Spinal cord (tissue), 10 donors: ENCODE measurements around the gene SFTPA1. TPM values are rescaled to one million over a fixed set of nuclear protein-coding genes. Genes with fewer than 3 reads are reported as not detected.
"Not testable (repeated sequence)": the region's sequence is repeated elsewhere in the genome, so short reads cannot be mapped to it uniquely, and the experiment has no call there.

Experiments used
- DNase-seq, 6 donors: peaks; one replicate each; pipeline versions ENCODE4 v3.0.0 to v3.0.0-alpha.2; 2013 to 2015; ENCODE audit warnings: low spot score in 6 of 6, low read depth in 4 of 6
- H3K27ac ChIP-seq: one replicate; pipeline ENCODE4 v1.5.1; 2013; ENCODE audit warnings: low read depth, low read length, control low read depth
- H3K27me3 ChIP-seq: one replicate; pipeline ENCODE4 v1.6.1; 2013; ENCODE audit warnings: low read length; ENCODE audit not compliant: control insufficient read depth, insufficient read depth
- H3K36me3 ChIP-seq: one replicate; pipeline ENCODE4 v1.6.1; 2013; ENCODE audit warnings: low read length; ENCODE audit not compliant: control insufficient read depth, insufficient read depth
- H3K4me1 ChIP-seq: one replicate; pipeline ENCODE4 v1.6.1; 2013; ENCODE audit warnings: low read length; ENCODE audit not compliant: control insufficient read depth, insufficient read depth
- H3K4me3 ChIP-seq: one replicate; pipeline ENCODE4 v1.5.1; 2013; ENCODE audit warnings: low read depth, low read length, control low read depth
- H3K9me3 ChIP-seq: one replicate; pipeline ENCODE4 v1.6.1; 2013; ENCODE audit warnings: low read length; ENCODE audit not compliant: control insufficient read depth, insufficient read depth
- WGBS: methylation state at CpG from one replicate; pipeline ENCODE4 v1.1.5; 2013; ENCODE audit warnings: missing lambda C conversion rate; ENCODE audit not compliant: insufficient coverage; 5-methylcytosine and 5-hydroxymethylcytosine counted together
- long read RNA-seq, 4 donors: transcript quantifications; one replicate each; lab custom pipeline, GENCODE V29; 2026
- polyA plus RNA-seq, 2 donors: library from polyadenylated mRNA; unstranded; fragments of 120-200 nt; gene quantifications; one replicate each; pipeline ENCODE4 v1.2.1, GENCODE V29; 2013; ENCODE audit not compliant: insufficient read length in 2 of 2
- total RNA-seq, 2 donors: library from RNA; depleted of rRNA in 1 of 2; stranded (reverse); fragments of 120-200 nt in 1 of 2; fragments of >200 nt in 1 of 2; gene quantifications; one replicate each; pipeline versions ENCODE4 v1.2.3 to v1.2.4, GENCODE V29; 2013 to 2014
- donor health status: healthy.

Gene SFTPA1
- total RNA-seq: not detected
- not detected for polyA plus RNA-seq
- long read RNA-seq, donor 1: 0 reads
- long read RNA-seq, donor 2: 0 reads
- long read RNA-seq, donor 3: 0 reads
- long read RNA-seq, donor 4, transcript SFTPA1-203 (5 exons, 2,141 nt): major isoform, 65 of 76 reads
- long read RNA-seq, donor 4, partial matches to known transcripts: 6 of 76 reads
- long read RNA-seq, donor 4, other reads (novel, unspliced or antisense): 0 of 76 reads

- H3K4me1 ChIP-seq: no peaks in the 10 kb centered on the region
- WGBS: 93% methylated on average over 3 of the region's 4 CpGs
- H3K9me3 ChIP-seq: no peaks in the 10 kb centered on the region
- no peaks in the 10 kb centered on the region for H3K27me3 ChIP-seq
- no peak within 1 kb of the TSS for H3K27ac ChIP-seq
- H3K36me3 ChIP-seq: no peaks in the 10 kb centered on the region
- DNase-seq: no peak
- H3K4me3 ChIP-seq: no peak within 1 kb of the TSS
Observed at GRCh38 chr10:79610601-79611191, at the start of gene SFTPA1. Gene SFTPA1, plus strand, starts transcription at chr10:79610939. Its CDS starts 887 bp downstream, at chr10:79611826.

- H3K4me3 ChIP-seq: no peak overlapping the region
- DNase-seq: no peak
- no peaks in the 10 kb centered on the region for H3K36me3 ChIP-seq
- no peaks in the 10 kb centered on the region for H3K27me3 ChIP-seq
- H3K27ac ChIP-seq: no peak overlapping the region
- no peaks in the 10 kb centered on the region for H3K9me3 ChIP-seq
- peaks cover 9% of the 10 kb centered on the region for H3K4me1 ChIP-seq
- WGBS: 86% methylated on average over 1 of the region's 3 CpGs
Observed at GRCh38 chr10:79561257-79561656, 49.5 kb upstream of the SFTPA1 start.

GRCh38 chr10:79562135-79562756, 48.5 kb upstream of the SFTPA1 start:
- Histone ChIP-seq H3K9me3 (no peaks in the 10 kb centered on the region), H3K4me3 (peak overlapping the region; percentile 18), H3K36me3 (no peaks in the 10 kb centered on the region), H3K27ac (no peak overlapping the region), H3K27me3 (no peaks in the 10 kb centered on the region), H3K4me1 (peaks cover 9% of the 10 kb centered on the region)
- WGBS: 15% methylated on average over 15 of the region's 17 CpGs
- DNase-seq: peak in 5 of 6 donors; percentile 17 to 90 (median 33)

GRCh38 chr10:79563426-79563825, 47.3 kb upstream of the SFTPA1 start:
- H3K27ac ChIP-seq: no peak overlapping the region
- peaks cover 9% of the 10 kb centered on the region for H3K4me1 ChIP-seq
- no peaks in the 10 kb centered on the region for H3K36me3 ChIP-seq
- 59% methylated on average over 3 of the region's 4 CpGs for WGBS
- H3K9me3 ChIP-seq: no peaks in the 10 kb centered on the region
- DNase-seq: peak in 2 of 6 donors; percentile 53 to 58
- H3K4me3 ChIP-seq: no peak overlapping the region
- no peaks in the 10 kb centered on the region for H3K27me3 ChIP-seq

GRCh38 chr10:79570624-79571023, 40.1 kb upstream of the SFTPA1 start:
- not testable (repeated sequence) for DNase-seq, H3K4me3 ChIP-seq, H3K36me3 ChIP-seq, H3K4me1 ChIP-seq, H3K27ac ChIP-seq, H3K27me3 ChIP-seq, H3K9me3 ChIP-seq
- 82% methylated on average over 5 of the region's 6 CpGs for WGBS

- H3K4me1 ChIP-seq: no peaks in the 10 kb centered on the region
- no peak overlapping the region for H3K4me3 ChIP-seq
- H3K27me3 ChIP-seq: no peaks in the 10 kb centered on the region
- no peaks in the 10 kb centered on the region for H3K36me3 ChIP-seq
- no peak overlapping the region for H3K27ac ChIP-seq
- no CpG with 5 or more reads among the region's 2 CpGs for WGBS
- DNase-seq: no peak
- H3K9me3 ChIP-seq: no peaks in the 10 kb centered on the region
Observed at GRCh38 chr10:79579361-79579760, 31.4 kb upstream of the SFTPA1 start.

- H3K27ac ChIP-seq: no peak overlapping the region
- no peak for DNase-seq
- H3K9me3 ChIP-seq: no peaks in the 10 kb centered on the region
- no peak overlapping the region for H3K4me3 ChIP-seq
- no peaks in the 10 kb centered on the region for H3K4me1 ChIP-seq
- no peaks in the 10 kb centered on the region for H3K36me3 ChIP-seq
- no peaks in the 10 kb centered on the region for H3K27me3 ChIP-seq
Observed at GRCh38 chr10:79581044-79581443, 29.7 kb upstream of the SFTPA1 start.

GRCh38 chr10:79582096-79582495, 28.6 kb upstream of the SFTPA1 start:
- Histone ChIP-seq H3K27me3 (no peaks in the 10 kb centered on the region), H3K36me3 (no peaks in the 10 kb centered on the region), H3K4me1 (no peaks in the 10 kb centered on the region), H3K27ac (no peak overlapping the region), H3K4me3 (no peak overlapping the region), H3K9me3 (no peaks in the 10 kb centered on the region)
- 84% methylated on average over 6 of the region's 6 CpGs for WGBS
- DNase-seq: no peak

GRCh38 chr10:79582954-79583353, 27.8 kb upstream of the SFTPA1 start:
- not testable (repeated sequence) for H3K4me1 ChIP-seq, H3K27ac ChIP-seq, H3K36me3 ChIP-seq, H3K4me3 ChIP-seq, H3K27me3 ChIP-seq, H3K9me3 ChIP-seq, DNase-seq
- WGBS: 80% methylated on average over 1 of the region's 6 CpGs

GRCh38 chr10:79583488-79584024, 27.2 kb upstream of the SFTPA1 start:
- Histone ChIP-seq H3K4me3 (no peak overlapping the region), H3K9me3 (no peaks in the 10 kb centered on the region), H3K27me3 (no peaks in the 10 kb centered on the region), H3K36me3 (no peaks in the 10 kb centered on the region), H3K4me1 (no peaks in the 10 kb centered on the region), H3K27ac (no peak overlapping the region)
- DNase-seq: no peak
- WGBS: 88% methylated on average over 3 of the region's 7 CpGs
